ENCODE data around the gene SAXO2.
"Not testable (repeated sequence)": the region's sequence is repeated elsewhere in the genome, so short reads cannot be mapped to it uniquely, and the experiment has no call there.

Gene SAXO2

GRCh38 chr15:82333603-82334553 is 71.3 kb downstream of the SAXO2 start:
- ATAC-seq, DNase-seq: not testable (repeated sequence)
